ENCODE measurements around the gene RCOR3. TPM values are rescaled to one million over a fixed set of nuclear protein-coding genes. Genes with fewer than 3 reads are reported as not detected.
A peak's percentile ranks its signal among the peaks of the same experiment; 100 is the strongest.
"Not testable (repeated sequence)": the region's sequence is repeated elsewhere in the genome, so short reads cannot be mapped to it uniquely, and the experiment has no call there.

The RCOR3 gene
- total RNA-seq, 1 donor from 2014 or later = 40.4 TPM

GRCh38 chr1:211337430-211338223, 78.5 kb downstream of the RCOR3 start:
- FAIRE-seq (no peak), DNase-seq (ENCODE audit: low spot score in 2 of 2) (no peak)

- FAIRE-seq (no peak), DNase-seq (ENCODE audit: low spot score in 2 of 2) (no peak)
Measured at GRCh38 chr1:211338224-211338620, 79.1 kb downstream of the RCOR3 start.

GRCh38 chr1:211339631-211340041, 80.5 kb downstream of the RCOR3 start:
- DNase-seq (ENCODE audit: low spot score in 2 of 2) (no peak), FAIRE-seq (no peak)

GRCh38 chr1:211340622-211341507, 81.7 kb downstream of the RCOR3 start:
- no peak for DNase-seq (ENCODE audit: low spot score in 2 of 2)
- no peak for FAIRE-seq

GRCh38 chr1:211341999-211342398, 82.8 kb downstream of the RCOR3 start:
- DNase-seq (ENCODE audit: low spot score in 2 of 2) (no peak), FAIRE-seq (no peak)

- FAIRE-seq (no peak), DNase-seq (ENCODE audit: low spot score in 2 of 2) (no peak)
Measured at GRCh38 chr1:211343607-211344006, 84.4 kb downstream of the RCOR3 start.

- no peak for FAIRE-seq
- DNase-seq (ENCODE audit: low spot score in 2 of 2) = no peak
Measured at GRCh38 chr1:211344152-211344618, 85.0 kb downstream of the RCOR3 start.

GRCh38 chr1:211345719-211346118, 86.6 kb downstream of the RCOR3 start:
- FAIRE-seq (no peak), DNase-seq (ENCODE audit: low spot score in 2 of 2) (no peak)

- FAIRE-seq = no peak
- DNase-seq (ENCODE audit: low spot score in 2 of 2) = no peak
Measured at GRCh38 chr1:211347077-211347844, 88.1 kb downstream of the RCOR3 start.

GRCh38 chr1:211348547-211348946, 89.4 kb downstream of the RCOR3 start:
- DNase-seq (ENCODE audit: low spot score in 2 of 2) (no peak), FAIRE-seq (no peak)

GRCh38 chr1:211349741-211350140, 90.6 kb downstream of the RCOR3 start:
- FAIRE-seq = no peak
- no peak for DNase-seq (ENCODE audit: low spot score in 2 of 2)

GRCh38 chr1:211352055-211352454, 92.9 kb downstream of the RCOR3 start:
- DNase-seq (ENCODE audit: low spot score in 2 of 2); FAIRE-seq: not testable (repeated sequence)

- FAIRE-seq = no peak
- no peak for DNase-seq (ENCODE audit: low spot score in 2 of 2)
Measured at GRCh38 chr1:211352465-211352864, 93.3 kb downstream of the RCOR3 start.

- DNase-seq (ENCODE audit: low spot score in 2 of 2) (no peak), FAIRE-seq (no peak)
Measured at GRCh38 chr1:211352985-211353515, 93.9 kb downstream of the RCOR3 start.

- no peak for FAIRE-seq
Measured at GRCh38 chr1:211353562-211354212, 94.5 kb downstream of the RCOR3 start.

GRCh38 chr1:211355873-211356272, 96.7 kb downstream of the RCOR3 start:
- no peak for FAIRE-seq

More at GRCh38 chr1:211353562-211354212, 94.5 kb downstream of the RCOR3 start:
- no peak for DNase-seq (ENCODE audit: low spot score in 2 of 2)

GRCh38 chr1:211356723-211357407, 97.7 kb downstream of the RCOR3 start:
- FAIRE-seq = no peak
- DNase-seq (ENCODE audit: low spot score in 2 of 2) = no peak

More at GRCh38 chr1:211355873-211356272, 96.7 kb downstream of the RCOR3 start:
- no peak for DNase-seq (ENCODE audit: low spot score in 2 of 2)

GRCh38 chr1:211358685-211359084, 99.5 kb downstream of the RCOR3 start:
- DNase-seq (ENCODE audit: low spot score in 2 of 2) (no peak), FAIRE-seq (peak; percentile 86)

- no peak for FAIRE-seq
- DNase-seq (ENCODE audit: low spot score in 2 of 2) = no peak
Measured at GRCh38 chr1:211359876-211360275, 100.7 kb downstream of the RCOR3 start.
